GM23338 (cell line): Measurements from ENCODE around the gene BBLN. TPM values are rescaled to one million over a fixed set of nuclear protein-coding genes. Genes with fewer than 3 reads are reported as not detected.

Experiments
- ATAC-seq: fragments of 200-7000 bp; cut with Tn5 transposase; 3 replicates; pipeline ENCODE4 v1.9.1; 2020
- DNase-seq: peaks from one replicate; pipeline ENCODE4 v3.0.0-alpha.2; 2015; ENCODE audit warnings: low spot score
- H2AFZ ChIP-seq: fragments of 200-600 bp; sonication (generic); 2 replicates; pipeline ENCODE4 v1.8.0; 2016; ENCODE audit warnings: antibody characterized with exemption, mild to moderate bottlenecking, moderate library complexity
- H3F3A ChIP-seq: fragments of 200-600 bp; sonication (generic); replicated peaks from 2 replicates; pipeline ENCODE4 v1.8.0; 2017; ENCODE audit warnings: antibody characterized with exemption, mixed run types, low read depth
- H3K27ac ChIP-seq: fragments of 200-600 bp; sonication (generic); 2 replicates; pipeline ENCODE4 v1.6.1; 2016; ENCODE audit warnings: low read depth
- H3K27me3 ChIP-seq: fragments of 200-600 bp; sonication (generic); 2 replicates; pipeline ENCODE4 v1.8.0; 2016; ENCODE audit warnings: mild to moderate bottlenecking, mixed run types, moderate library complexity; ENCODE audit not compliant: insufficient read depth
- H3K36me3 ChIP-seq: fragments of 200-600 bp; sonication (generic); 2 replicates; pipeline ENCODE4 v1.8.0; 2016; ENCODE audit warnings: mild to moderate bottlenecking; ENCODE audit not compliant: insufficient read depth
- H3K4me1 ChIP-seq: fragments of 200-600 bp; sonication (generic); 2 replicates; pipeline ENCODE4 v1.8.0; 2016; ENCODE audit warnings: mild to moderate bottlenecking, moderate library complexity; ENCODE audit not compliant: insufficient read depth
- H3K4me2 ChIP-seq: fragments of 200-600 bp; sonication (generic); 2 replicates; pipeline ENCODE4 v1.7.1; 2017; ENCODE audit warnings: mixed run types
- H3K4me3 ChIP-seq: fragments of 200-600 bp; sonication (generic); 2 replicates; pipeline ENCODE4 v1.6.1; 2016; ENCODE audit warnings: mixed run types
- H3K79me2 ChIP-seq: fragments of 200-600 bp; sonication (generic); replicated peaks from 2 replicates; pipeline ENCODE4 v1.8.0; 2017; ENCODE audit warnings: mild to moderate bottlenecking; ENCODE audit not compliant: insufficient read depth
- H3K9me2 ChIP-seq: fragments of 200-600 bp; sonication (generic); 2 replicates; pipeline ENCODE4 v1.8.0; 2017; ENCODE audit not compliant: insufficient read depth
- H4K20me1 ChIP-seq: fragments of 200-600 bp; sonication (generic); replicated peaks from 2 replicates; pipeline ENCODE4 v1.8.0; 2017; ENCODE audit warnings: mild to moderate bottlenecking; ENCODE audit not compliant: insufficient read depth
- H3K27ac Mint-ChIP-seq: 2 replicates; pipeline ENCODE4 v1.8.0; 2020; ENCODE audit warnings: inconsistent platforms, mild to moderate bottlenecking, moderate library complexity, mixed read lengths
- H3K27me3 Mint-ChIP-seq: 3 replicates; pipeline ENCODE4 v1.8.0; 2022; ENCODE audit warnings: low read depth, mild to moderate bottlenecking, moderate library complexity, mixed read lengths, inconsistent platforms; ENCODE audit not compliant: insufficient read depth, poor library complexity
- H3K36me3 Mint-ChIP-seq: 3 replicates; pipeline ENCODE4 v1.8.0; 2021; ENCODE audit warnings: low read depth, mild to moderate bottlenecking, inconsistent platforms, moderate library complexity, mixed read lengths
- H3K4me1 Mint-ChIP-seq: 3 replicates; pipeline ENCODE4 v1.8.0; 2020; ENCODE audit warnings: mild to moderate bottlenecking, inconsistent platforms, mixed read lengths
- H3K4me3 Mint-ChIP-seq: 3 replicates; pipeline ENCODE4 v1.8.0; 2021; ENCODE audit warnings: moderate library complexity, mild to moderate bottlenecking, inconsistent platforms, mixed read lengths
- H3K9me3 Mint-ChIP-seq: 3 replicates; pipeline ENCODE4 v1.8.0; 2020; ENCODE audit warnings: moderate library complexity, mild to moderate bottlenecking, inconsistent platforms, mixed read lengths
- EZH2 ChIP-seq: fragments of 200-600 bp; sonication (generic); IDR thresholded peaks from one replicate; pipeline ENCODE4 v1.8.0; 2017; ENCODE audit warnings: antibody characterized with exemption, mild to moderate bottlenecking, low read depth; ENCODE audit not compliant: unreplicated experiment
- NANOG ChIP-seq: IDR thresholded peaks from 2 replicates; pipeline ENCODE4 v1.6.1; 2016; ENCODE audit warnings: antibody characterized with exemption, borderline replicate concordance
- POLR2AphosphoS5 ChIP-seq: IDR thresholded peaks from 2 replicates; pipeline ENCODE4 v1.6.1; 2016; ENCODE audit warnings: antibody characterized with exemption, low read depth
- polyA plus RNA-seq: library from polyadenylated mRNA; unstranded; fragments of >200 nt; fragmentation: Nextera tagmentation; extraction: Ambion mirVana; gene quantifications from 2 replicates; pipeline ENCODE4 v1.2.1, GENCODE V29; 2016
- total RNA-seq: library from RNA; depleted of rRNA; stranded (reverse); fragments of >200 nt; shearing (Covaris generic); gene quantifications from 2 replicates; pipeline ENCODE4 v1.2.3, GENCODE V29; 2014
- TF ChIP-seq, protein P1 (sequence below), 2 experiments: fragments of 200-600 bp in 1 of 2; sonication (generic) in 1 of 2; conservative IDR thresholded peaks; 2 replicates each; pipeline versions ENCODE4 v1.5.1 to v1.6.1; 2016 to 2017; ENCODE audit warnings: antibody characterized with exemption in 2 of 2, low read depth in 2 of 2, mild to moderate bottlenecking in 2 of 2, moderate library complexity in 1 of 2
- TF ChIP-seq, protein P2 (sequence below): fragments of 250-450 bp; sonication (Bioruptor Pico); IDR thresholded peaks from 2 replicates; pipeline ENCODE4 v1.5.0; 2020; ENCODE audit warnings: mild to moderate bottlenecking, moderate library complexity

Gene BBLN
- total and polyA plus RNA-seq, 2 experiments from 2014 or later = 171 to 246 TPM

DNA sequence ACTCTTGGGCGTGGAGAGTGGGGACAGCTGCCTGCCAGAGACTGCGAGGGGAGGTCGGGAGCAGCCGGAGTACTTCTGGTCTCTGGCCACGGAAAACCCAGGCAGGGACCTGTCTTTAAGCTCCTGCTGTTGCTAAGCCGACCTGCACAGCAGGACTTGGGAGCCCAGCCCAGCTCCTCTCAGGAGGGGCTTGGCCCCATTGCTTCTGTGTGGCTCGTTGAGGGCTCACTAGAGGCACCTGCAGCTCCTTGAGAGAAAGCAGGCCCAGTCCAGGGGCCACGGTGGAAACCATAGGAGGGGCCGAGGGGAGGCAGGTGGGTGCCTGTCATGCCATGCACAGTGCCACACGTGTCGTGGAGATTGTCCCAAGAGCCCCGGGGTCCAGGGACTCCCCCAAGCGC, 14.1 kb upstream of the BBLN start:
- H3K27ac Mint-ChIP-seq = no peak overlapping the region
- no peak for ATAC-seq

More for the DNA sequence above, 14.1 kb upstream of the BBLN start:
- H2AFZ ChIP-seq = no peak overlapping the region
- H3K79me2 ChIP-seq = no peaks in the 10 kb centered on the region
- no peaks in the 10 kb centered on the region for H3K9me2 ChIP-seq
- H3K27me3 Mint-ChIP-seq = peaks cover 10% of the 10 kb centered on the region
- H3K4me1 ChIP-seq = peaks cover 3% of the 10 kb centered on the region
- H3K4me3 Mint-ChIP-seq = no peak overlapping the region
- H3F3A ChIP-seq = no peaks in the 10 kb centered on the region
- H3K4me2 ChIP-seq = no peak overlapping the region
- H3K9me3 Mint-ChIP-seq = no peaks in the 10 kb centered on the region
- H3K27me3 ChIP-seq = no peaks in the 10 kb centered on the region
- H3K4me3 ChIP-seq = no peak overlapping the region
- no peak for DNase-seq
- H3K4me1 Mint-ChIP-seq = peaks cover 9% of the 10 kb centered on the region
- no peak overlapping the region for H3K27ac ChIP-seq
- no peaks in the 10 kb centered on the region for H3K36me3 ChIP-seq
- H4K20me1 ChIP-seq = no peaks in the 10 kb centered on the region
- TF ChIP-seq EZH2 = no peak
- TF ChIP-seq POLR2AphosphoS5 = no peak
- TF ChIP-seq, protein P1, sequence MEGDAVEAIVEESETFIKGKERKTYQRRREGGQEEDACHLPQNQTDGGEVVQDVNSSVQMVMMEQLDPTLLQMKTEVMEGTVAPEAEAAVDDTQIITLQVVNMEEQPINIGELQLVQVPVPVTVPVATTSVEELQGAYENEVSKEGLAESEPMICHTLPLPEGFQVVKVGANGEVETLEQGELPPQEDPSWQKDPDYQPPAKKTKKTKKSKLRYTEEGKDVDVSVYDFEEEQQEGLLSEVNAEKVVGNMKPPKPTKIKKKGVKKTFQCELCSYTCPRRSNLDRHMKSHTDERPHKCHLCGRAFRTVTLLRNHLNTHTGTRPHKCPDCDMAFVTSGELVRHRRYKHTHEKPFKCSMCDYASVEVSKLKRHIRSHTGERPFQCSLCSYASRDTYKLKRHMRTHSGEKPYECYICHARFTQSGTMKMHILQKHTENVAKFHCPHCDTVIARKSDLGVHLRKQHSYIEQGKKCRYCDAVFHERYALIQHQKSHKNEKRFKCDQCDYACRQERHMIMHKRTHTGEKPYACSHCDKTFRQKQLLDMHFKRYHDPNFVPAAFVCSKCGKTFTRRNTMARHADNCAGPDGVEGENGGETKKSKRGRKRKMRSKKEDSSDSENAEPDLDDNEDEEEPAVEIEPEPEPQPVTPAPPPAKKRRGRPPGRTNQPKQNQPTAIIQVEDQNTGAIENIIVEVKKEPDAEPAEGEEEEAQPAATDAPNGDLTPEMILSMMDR (conservative IDR thresholded peaks at IDR 0.05; ENCODE audit: low read depth in 2 of 2) = no peak
- TF ChIP-seq NANOG = no peak
- TF ChIP-seq, protein P2, sequence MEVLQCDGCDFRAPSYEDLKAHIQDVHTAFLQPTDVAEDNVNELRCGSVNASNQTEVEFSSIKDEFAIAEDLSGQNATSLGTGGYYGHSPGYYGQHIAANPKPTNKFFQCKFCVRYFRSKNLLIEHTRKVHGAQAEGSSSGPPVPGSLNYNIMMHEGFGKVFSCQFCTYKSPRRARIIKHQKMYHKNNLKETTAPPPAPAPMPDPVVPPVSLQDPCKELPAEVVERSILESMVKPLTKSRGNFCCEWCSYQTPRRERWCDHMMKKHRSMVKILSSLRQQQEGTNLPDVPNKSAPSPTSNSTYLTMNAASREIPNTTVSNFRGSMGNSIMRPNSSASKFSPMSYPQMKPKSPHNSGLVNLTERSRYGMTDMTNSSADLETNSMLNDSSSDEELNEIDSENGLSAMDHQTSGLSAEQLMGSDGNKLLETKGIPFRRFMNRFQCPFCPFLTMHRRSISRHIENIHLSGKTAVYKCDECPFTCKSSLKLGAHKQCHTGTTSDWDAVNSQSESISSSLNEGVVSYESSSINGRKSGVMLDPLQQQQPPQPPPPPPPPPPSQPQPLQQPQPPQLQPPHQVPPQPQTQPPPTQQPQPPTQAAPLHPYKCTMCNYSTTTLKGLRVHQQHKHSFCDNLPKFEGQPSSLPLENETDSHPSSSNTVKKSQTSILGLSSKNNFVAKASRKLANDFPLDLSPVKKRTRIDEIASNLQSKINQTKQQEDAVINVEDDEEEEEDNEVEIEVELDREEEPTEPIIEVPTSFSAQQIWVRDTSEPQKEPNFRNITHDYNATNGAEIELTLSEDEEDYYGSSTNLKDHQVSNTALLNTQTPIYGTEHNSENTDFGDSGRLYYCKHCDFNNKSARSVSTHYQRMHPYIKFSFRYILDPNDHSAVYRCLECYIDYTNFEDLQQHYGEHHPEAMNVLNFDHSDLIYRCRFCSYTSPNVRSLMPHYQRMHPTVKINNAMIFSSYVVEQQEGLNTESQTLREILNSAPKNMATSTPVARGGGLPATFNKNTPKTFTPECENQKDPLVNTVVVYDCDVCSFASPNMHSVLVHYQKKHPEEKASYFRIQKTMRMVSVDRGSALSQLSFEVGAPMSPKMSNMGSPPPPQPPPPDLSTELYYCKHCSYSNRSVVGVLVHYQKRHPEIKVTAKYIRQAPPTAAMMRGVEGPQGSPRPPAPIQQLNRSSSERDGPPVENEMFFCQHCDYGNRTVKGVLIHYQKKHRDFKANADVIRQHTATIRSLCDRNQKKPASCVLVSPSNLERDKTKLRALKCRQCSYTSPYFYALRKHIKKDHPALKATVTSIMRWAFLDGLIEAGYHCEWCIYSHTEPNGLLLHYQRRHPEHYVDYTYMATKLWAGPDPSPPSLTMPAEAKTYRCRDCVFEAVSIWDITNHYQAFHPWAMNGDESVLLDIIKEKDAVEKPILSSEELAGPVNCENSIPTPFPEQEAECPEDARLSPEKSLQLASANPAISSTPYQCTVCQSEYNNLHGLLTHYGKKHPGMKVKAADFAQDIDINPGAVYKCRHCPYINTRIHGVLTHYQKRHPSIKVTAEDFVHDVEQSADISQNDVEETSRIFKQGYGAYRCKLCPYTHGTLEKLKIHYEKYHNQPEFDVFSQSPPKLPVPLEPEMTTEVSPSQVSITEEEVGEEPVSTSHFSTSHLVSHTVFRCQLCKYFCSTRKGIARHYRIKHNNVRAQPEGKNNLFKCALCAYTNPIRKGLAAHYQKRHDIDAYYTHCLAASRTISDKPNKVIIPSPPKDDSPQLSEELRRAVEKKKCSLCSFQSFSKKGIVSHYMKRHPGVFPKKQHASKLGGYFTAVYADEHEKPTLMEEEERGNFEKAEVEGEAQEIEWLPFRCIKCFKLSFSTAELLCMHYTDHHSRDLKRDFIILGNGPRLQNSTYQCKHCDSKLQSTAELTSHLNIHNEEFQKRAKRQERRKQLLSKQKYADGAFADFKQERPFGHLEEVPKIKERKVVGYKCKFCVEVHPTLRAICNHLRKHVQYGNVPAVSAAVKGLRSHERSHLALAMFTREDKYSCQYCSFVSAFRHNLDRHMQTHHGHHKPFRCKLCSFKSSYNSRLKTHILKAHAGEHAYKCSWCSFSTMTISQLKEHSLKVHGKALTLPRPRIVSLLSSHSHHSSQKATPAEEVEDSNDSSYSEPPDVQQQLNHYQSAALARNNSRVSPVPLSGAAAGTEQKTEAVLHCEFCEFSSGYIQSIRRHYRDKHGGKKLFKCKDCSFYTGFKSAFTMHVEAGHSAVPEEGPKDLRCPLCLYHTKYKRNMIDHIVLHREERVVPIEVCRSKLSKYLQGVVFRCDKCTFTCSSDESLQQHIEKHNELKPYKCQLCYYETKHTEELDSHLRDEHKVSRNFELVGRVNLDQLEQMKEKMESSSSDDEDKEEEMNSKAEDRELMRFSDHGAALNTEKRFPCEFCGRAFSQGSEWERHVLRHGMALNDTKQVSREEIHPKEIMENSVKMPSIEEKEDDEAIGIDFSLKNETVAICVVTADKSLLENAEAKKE (CRISPR knock-in tag) = no peak
- no peaks in the 10 kb centered on the region for H3K36me3 Mint-ChIP-seq
